WTC11 (cell line): ENCODE data around the gene C5orf15. TPM values are rescaled to one million over a fixed set of nuclear protein-coding genes. Genes with fewer than 3 reads are reported as not detected.

Experiments used
- ATAC-seq: fragments of 200-7000 bp; cut with Tn5 transposase; 2 replicates; pipeline ENCODE4 v1.10.0; 2021; ENCODE audit warnings: mild to moderate bottlenecking, moderate library complexity
- CTCF ChIA-PET: fragments of 300-600 bp; sonication (Branson Sonifier 250); formaldehyde crosslinking; loops from one replicate; lab custom pipeline; 2021; ENCODE audit warnings: antibody characterized with exemption; lab: Charles Lee
- POLR2A ChIA-PET: fragments of 350-600 bp; sonication (Branson Sonifier 250); formaldehyde crosslinking; loops from one replicate; lab custom pipeline; 2021; ENCODE audit warnings: antibody characterized with exemption; lab: Charles Lee
- DNase-seq: peaks from one replicate; pipeline ENCODE4 v3.0.0; 2021; ENCODE audit warnings: low spot score
- H3K27ac Mint-ChIP-seq: 2 replicates; pipeline ENCODE4 v1.8.0; 2021; ENCODE audit warnings: mixed read lengths
- H3K27me3 Mint-ChIP-seq: 2 replicates; pipeline ENCODE4 v1.8.0; 2021; ENCODE audit warnings: low read depth, mild to moderate bottlenecking, moderate library complexity, mixed read lengths
- H3K36me3 Mint-ChIP-seq: 2 replicates; pipeline ENCODE4 v1.8.0; 2021; ENCODE audit warnings: mixed read lengths
- H3K4me1 Mint-ChIP-seq: 2 replicates; pipeline ENCODE4 v1.8.0; 2022; ENCODE audit warnings: mixed read lengths
- H3K4me3 Mint-ChIP-seq: 2 replicates; pipeline ENCODE4 v1.8.0; 2021; ENCODE audit warnings: mild to moderate bottlenecking, moderate library complexity, mixed read lengths
- H3K9me3 Mint-ChIP-seq: 2 replicates; pipeline ENCODE4 v1.8.0; 2021; ENCODE audit warnings: mixed read lengths
- ATF1 ChIP-seq: sonication (generic); formaldehyde crosslinking; IDR thresholded peaks from 2 replicates; pipeline ENCODE4 v1.8.1; 2023; ENCODE audit warnings: mild to moderate bottlenecking, moderate library complexity, missing genetic modification reagents
- FOXK1 ChIP-seq: sonication (generic); formaldehyde crosslinking; IDR thresholded peaks from 2 replicates; pipeline ENCODE4 v1.8.0; 2022; ENCODE audit warnings: mild to moderate bottlenecking, moderate library complexity, missing genetic modification reagents
- FOXP1 ChIP-seq: sonication (generic); formaldehyde crosslinking; IDR thresholded peaks from 2 replicates; pipeline ENCODE4 v1.8.0; 2022; ENCODE audit warnings: missing genetic modification reagents, mild to moderate bottlenecking, moderate library complexity, borderline replicate concordance
- HMGA2 ChIP-seq: fragments of 250-450 bp; sonication (Bioruptor Pico); IDR thresholded peaks from 2 replicates; pipeline ENCODE4 v1.4.0; 2021; ENCODE audit warnings: mild to moderate bottlenecking, moderate library complexity
- KAT7 ChIP-seq: sonication (generic); formaldehyde crosslinking; IDR thresholded peaks from 2 replicates; pipeline ENCODE4 v1.8.1; 2023; ENCODE audit warnings: missing genetic modification reagents, mild to moderate bottlenecking, borderline replicate concordance
- PRRX2 ChIP-seq: fragments of 250-450 bp; sonication (Bioruptor Pico); IDR thresholded peaks from 2 replicates; pipeline ENCODE4 v1.8.0; 2021; ENCODE audit warnings: mild to moderate bottlenecking
- ZBTB21 ChIP-seq: sonication (generic); formaldehyde crosslinking; IDR thresholded peaks from 2 replicates; pipeline ENCODE4 v1.8.1; 2023; ENCODE audit warnings: mild to moderate bottlenecking, missing genetic modification reagents, borderline replicate concordance
- ZNF121 ChIP-seq: sonication (generic); formaldehyde crosslinking; IDR thresholded peaks from 2 replicates; pipeline ENCODE4 v1.8.0; 2023; ENCODE audit warnings: missing genetic modification reagents
- ZNF416 ChIP-seq: fragments of 250-450 bp; sonication (Bioruptor Pico); IDR thresholded peaks from 2 replicates; pipeline ENCODE4 v1.9.0; 2021; ENCODE audit warnings: mild to moderate bottlenecking, inconsistent platforms
- ZNF423 ChIP-seq: fragments of 250-450 bp; sonication (Bioruptor Pico); IDR thresholded peaks from 2 replicates; pipeline ENCODE4 v2.1.2; 2022; ENCODE audit warnings: mild to moderate bottlenecking, moderate library complexity
- ZNF671 ChIP-seq: fragments of 250-450 bp; sonication (Bioruptor Pico); IDR thresholded peaks from 2 replicates; pipeline ENCODE4 v1.8.0; 2021; ENCODE audit warnings: mild to moderate bottlenecking
- total RNA-seq: library from RNA; stranded (reverse); gene quantifications from 3 replicates; pipeline ENCODE4 v1.2.3, GENCODE V29; 2021
- TF ChIP-seq, protein P1 (sequence below): fragments of 200-600 bp; IDR thresholded peaks from 2 replicates; pipeline ENCODE4 v1.8.0; 2022; ENCODE audit warnings: antibody characterized with exemption
- TF ChIP-seq, protein P2 (sequence below): sonication (generic); formaldehyde crosslinking; IDR thresholded peaks from 2 replicates; pipeline ENCODE4 v1.8.0; 2023; ENCODE audit warnings: missing genetic modification reagents, mild to moderate bottlenecking, borderline replicate concordance
- TF ChIP-seq, protein P3 (sequence below): sonication (generic); formaldehyde crosslinking; IDR thresholded peaks from 2 replicates; pipeline ENCODE4 v1.8.0; 2022; ENCODE audit warnings: mild to moderate bottlenecking, missing genetic modification reagents
- TF ChIP-seq, protein P4 (sequence below): sonication (generic); formaldehyde crosslinking; IDR thresholded peaks from 2 replicates; pipeline ENCODE4 v1.8.1; 2023; ENCODE audit warnings: mild to moderate bottlenecking, missing genetic modification reagents
- TF ChIP-seq, protein P5 (sequence below): sonication (generic); formaldehyde crosslinking; IDR thresholded peaks from 2 replicates; pipeline ENCODE4 v1.8.1; 2022; ENCODE audit warnings: missing genetic modification reagents, borderline replicate concordance
- TF ChIP-seq, protein P6 (sequence below): sonication (generic); formaldehyde crosslinking; IDR thresholded peaks from 2 replicates; pipeline ENCODE4 v1.8.1; 2022; ENCODE audit warnings: mild to moderate bottlenecking, moderate library complexity, missing genetic modification reagents

Gene C5orf15
- total RNA-seq, 1 experiment from 2014 or later, result 32.7 TPM

DNA sequence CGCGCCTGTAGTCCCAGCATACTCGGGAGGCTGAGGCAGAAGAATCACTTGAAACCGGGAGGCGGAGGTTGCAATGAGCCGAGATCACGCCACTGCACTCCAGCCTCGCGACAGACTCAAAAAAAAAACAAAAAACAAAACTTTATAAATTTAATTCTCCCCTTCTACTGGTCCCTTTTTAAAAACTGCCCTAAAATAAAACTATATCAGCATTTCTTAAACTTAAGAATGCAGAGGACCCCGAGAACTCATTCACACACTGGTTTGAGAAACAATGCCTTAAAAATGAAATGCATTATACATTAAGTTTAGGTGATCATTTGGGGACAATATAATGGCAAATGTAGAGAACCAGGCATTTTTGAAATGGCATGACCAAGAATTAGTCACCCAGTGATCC, 2.3 kb downstream of the C5orf15 start (continued):
- TF ChIP-seq, protein P1, sequence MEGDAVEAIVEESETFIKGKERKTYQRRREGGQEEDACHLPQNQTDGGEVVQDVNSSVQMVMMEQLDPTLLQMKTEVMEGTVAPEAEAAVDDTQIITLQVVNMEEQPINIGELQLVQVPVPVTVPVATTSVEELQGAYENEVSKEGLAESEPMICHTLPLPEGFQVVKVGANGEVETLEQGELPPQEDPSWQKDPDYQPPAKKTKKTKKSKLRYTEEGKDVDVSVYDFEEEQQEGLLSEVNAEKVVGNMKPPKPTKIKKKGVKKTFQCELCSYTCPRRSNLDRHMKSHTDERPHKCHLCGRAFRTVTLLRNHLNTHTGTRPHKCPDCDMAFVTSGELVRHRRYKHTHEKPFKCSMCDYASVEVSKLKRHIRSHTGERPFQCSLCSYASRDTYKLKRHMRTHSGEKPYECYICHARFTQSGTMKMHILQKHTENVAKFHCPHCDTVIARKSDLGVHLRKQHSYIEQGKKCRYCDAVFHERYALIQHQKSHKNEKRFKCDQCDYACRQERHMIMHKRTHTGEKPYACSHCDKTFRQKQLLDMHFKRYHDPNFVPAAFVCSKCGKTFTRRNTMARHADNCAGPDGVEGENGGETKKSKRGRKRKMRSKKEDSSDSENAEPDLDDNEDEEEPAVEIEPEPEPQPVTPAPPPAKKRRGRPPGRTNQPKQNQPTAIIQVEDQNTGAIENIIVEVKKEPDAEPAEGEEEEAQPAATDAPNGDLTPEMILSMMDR, result no peak
- TF ChIP-seq ZBTB21 (CRISPR knock-in tag) (no peak), ATF1 (CRISPR knock-in tag) (no peak), FOXP1 (CRISPR knock-in tag) (no peak), KAT7 (CRISPR knock-in tag) (no peak), PRRX2 (no peak)
- TF ChIP-seq, protein P2, sequence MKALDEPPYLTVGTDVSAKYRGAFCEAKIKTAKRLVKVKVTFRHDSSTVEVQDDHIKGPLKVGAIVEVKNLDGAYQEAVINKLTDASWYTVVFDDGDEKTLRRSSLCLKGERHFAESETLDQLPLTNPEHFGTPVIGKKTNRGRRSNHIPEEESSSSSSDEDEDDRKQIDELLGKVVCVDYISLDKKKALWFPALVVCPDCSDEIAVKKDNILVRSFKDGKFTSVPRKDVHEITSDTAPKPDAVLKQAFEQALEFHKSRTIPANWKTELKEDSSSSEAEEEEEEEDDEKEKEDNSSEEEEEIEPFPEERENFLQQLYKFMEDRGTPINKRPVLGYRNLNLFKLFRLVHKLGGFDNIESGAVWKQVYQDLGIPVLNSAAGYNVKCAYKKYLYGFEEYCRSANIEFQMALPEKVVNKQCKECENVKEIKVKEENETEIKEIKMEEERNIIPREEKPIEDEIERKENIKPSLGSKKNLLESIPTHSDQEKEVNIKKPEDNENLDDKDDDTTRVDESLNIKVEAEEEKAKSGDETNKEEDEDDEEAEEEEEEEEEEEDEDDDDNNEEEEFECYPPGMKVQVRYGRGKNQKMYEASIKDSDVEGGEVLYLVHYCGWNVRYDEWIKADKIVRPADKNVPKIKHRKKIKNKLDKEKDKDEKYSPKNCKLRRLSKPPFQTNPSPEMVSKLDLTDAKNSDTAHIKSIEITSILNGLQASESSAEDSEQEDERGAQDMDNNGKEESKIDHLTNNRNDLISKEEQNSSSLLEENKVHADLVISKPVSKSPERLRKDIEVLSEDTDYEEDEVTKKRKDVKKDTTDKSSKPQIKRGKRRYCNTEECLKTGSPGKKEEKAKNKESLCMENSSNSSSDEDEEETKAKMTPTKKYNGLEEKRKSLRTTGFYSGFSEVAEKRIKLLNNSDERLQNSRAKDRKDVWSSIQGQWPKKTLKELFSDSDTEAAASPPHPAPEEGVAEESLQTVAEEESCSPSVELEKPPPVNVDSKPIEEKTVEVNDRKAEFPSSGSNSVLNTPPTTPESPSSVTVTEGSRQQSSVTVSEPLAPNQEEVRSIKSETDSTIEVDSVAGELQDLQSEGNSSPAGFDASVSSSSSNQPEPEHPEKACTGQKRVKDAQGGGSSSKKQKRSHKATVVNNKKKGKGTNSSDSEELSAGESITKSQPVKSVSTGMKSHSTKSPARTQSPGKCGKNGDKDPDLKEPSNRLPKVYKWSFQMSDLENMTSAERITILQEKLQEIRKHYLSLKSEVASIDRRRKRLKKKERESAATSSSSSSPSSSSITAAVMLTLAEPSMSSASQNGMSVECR (CRISPR knock-in tag), result no peak
- TF ChIP-seq, protein P3, sequence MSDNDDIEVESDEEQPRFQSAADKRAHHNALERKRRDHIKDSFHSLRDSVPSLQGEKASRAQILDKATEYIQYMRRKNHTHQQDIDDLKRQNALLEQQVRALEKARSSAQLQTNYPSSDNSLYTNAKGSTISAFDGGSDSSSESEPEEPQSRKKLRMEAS, result no peak
- TF ChIP-seq, protein P4, sequence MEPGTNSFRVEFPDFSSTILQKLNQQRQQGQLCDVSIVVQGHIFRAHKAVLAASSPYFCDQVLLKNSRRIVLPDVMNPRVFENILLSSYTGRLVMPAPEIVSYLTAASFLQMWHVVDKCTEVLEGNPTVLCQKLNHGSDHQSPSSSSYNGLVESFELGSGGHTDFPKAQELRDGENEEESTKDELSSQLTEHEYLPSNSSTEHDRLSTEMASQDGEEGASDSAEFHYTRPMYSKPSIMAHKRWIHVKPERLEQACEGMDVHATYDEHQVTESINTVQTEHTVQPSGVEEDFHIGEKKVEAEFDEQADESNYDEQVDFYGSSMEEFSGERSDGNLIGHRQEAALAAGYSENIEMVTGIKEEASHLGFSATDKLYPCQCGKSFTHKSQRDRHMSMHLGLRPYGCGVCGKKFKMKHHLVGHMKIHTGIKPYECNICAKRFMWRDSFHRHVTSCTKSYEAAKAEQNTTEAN, result no peak

DNA sequence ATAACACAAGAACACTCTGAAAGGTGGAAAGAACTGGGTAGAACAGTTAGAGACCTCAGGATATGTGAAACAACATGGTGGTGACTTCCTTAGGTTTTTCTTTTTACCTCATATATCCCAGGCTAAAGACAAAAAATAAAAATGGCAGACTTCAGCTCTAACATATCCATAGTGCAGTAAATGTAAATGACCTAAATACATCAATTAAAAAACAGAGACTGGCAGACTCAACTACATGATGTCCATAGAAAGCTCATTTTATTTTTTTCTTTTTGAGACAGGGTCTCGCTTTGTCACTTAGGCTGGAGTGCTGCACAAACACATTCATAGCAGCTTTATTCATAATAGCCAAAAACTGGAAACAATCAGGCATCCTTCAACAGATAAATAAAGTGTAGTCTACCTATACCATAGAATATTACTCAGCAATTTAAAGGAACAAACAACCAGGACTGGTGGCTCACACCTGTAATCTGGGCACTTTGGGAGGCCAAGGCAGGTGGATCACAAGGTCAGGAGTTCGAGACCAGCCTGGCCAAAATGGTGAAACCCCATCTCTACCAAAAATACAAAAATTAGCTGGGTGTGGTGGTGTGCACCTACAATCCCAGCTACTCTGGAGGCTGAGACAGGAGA, 4.8 kb downstream of the C5orf15 start:
- DNase-seq (no peak), ATAC-seq (no peak)
- no peaks in the 10 kb centered on the region for H3K9me3 Mint-ChIP-seq
- ChIA-PET POLR2A (no interaction called here), CTCF (interaction anchor here (1.2 kb wide), 1 partner anchor 63 kb away, joined by 4 read pairs; no protein-coding TSS in a partner anchor)
- H3K4me3 Mint-ChIP-seq, result no peak overlapping the region
- no peak overlapping the region for H3K27ac Mint-ChIP-seq
- peaks cover 11% of the 10 kb centered on the region for H3K36me3 Mint-ChIP-seq
- TF ChIP-seq, protein P5, sequence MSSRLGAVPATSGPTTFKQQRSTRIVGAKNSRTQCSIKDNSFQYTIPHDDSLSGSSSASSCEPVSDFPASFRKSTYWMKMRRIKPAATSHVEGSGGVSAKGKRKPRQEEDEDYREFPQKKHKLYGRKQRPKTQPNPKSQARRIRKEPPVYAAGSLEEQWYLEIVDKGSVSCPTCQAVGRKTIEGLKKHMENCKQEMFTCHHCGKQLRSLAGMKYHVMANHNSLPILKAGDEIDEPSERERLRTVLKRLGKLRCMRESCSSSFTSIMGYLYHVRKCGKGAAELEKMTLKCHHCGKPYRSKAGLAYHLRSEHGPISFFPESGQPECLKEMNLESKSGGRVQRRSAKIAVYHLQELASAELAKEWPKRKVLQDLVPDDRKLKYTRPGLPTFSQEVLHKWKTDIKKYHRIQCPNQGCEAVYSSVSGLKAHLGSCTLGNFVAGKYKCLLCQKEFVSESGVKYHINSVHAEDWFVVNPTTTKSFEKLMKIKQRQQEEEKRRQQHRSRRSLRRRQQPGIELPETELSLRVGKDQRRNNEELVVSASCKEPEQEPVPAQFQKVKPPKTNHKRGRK, result no peak
- TF ChIP-seq ZNF423 (CRISPR knock-in tag), result no peak
- H3K27me3 Mint-ChIP-seq, result no peaks in the 10 kb centered on the region
- H3K4me1 Mint-ChIP-seq, result peaks cover 12% of the 10 kb centered on the region

DNA sequence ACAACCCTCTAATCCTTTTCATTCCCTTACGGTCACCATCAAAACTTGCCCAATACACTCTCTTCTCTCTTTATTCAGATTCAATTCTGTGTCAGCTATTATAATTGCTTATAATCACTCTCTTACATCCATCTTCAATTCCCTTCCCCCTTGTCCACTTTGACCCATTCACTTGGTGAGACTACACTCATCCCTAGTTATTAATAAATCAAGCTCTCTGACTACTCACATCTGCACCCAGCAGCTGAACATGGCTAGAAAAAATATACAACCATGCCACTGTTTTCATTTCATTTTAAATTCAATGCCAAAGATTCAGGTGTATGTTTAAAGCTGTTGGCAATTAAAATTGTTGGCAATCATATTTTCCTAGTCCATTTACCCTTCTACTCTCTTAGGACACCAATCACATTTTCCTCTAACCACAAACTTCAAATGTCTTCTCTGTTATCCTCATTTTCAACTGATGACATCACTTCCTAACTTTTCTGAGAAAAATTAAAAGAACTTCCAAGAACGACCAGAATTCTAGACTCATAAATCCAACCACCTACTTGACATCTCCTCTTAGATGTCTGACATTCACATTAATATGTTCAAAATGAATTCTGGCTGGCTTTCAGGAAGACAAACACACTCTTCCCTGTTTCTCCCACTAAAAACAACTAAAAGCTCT, 5.5 kb downstream of the C5orf15 start:
- DNase-seq (no peak), ATAC-seq (no peak)
- peaks cover 9% of the 10 kb centered on the region for H3K4me1 Mint-ChIP-seq
- no peaks in the 10 kb centered on the region for H3K27me3 Mint-ChIP-seq
- no peaks in the 10 kb centered on the region for H3K9me3 Mint-ChIP-seq
- peak overlapping the region; percentile 4; the same call in 1 of the 2 replicates for H3K27ac Mint-ChIP-seq
- POLR2A ChIA-PET, result no interaction called here
- CTCF ChIA-PET, result interaction anchor here (1.2 to 1.5 kb wide), 2 partner anchors 34 to 64 kb away, joined by 4 to 5 read pairs; no protein-coding TSS in a partner anchor
- peaks cover 11% of the 10 kb centered on the region for H3K36me3 Mint-ChIP-seq
- H3K4me3 Mint-ChIP-seq, result no peak overlapping the region
- TF ChIP-seq ZNF671, result no peak
- no peak for TF ChIP-seq FOXK1 (CRISPR knock-in tag)
- TF ChIP-seq, protein P4, result no peak
- no peak for TF ChIP-seq PRRX2
- TF ChIP-seq, protein P1, result no peak
- TF ChIP-seq, protein P6, sequence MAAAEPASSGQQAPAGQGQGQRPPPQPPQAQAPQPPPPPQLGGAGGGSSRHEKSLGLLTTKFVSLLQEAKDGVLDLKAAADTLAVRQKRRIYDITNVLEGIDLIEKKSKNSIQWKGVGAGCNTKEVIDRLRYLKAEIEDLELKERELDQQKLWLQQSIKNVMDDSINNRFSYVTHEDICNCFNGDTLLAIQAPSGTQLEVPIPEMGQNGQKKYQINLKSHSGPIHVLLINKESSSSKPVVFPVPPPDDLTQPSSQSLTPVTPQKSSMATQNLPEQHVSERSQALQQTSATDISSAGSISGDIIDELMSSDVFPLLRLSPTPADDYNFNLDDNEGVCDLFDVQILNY, result no peak
- TF ChIP-seq ZNF416 (CRISPR knock-in tag), result no peak
- TF ChIP-seq, protein P3, result no peak
- TF ChIP-seq HMGA2, result no peak
- no peak for TF ChIP-seq ZNF121 (CRISPR knock-in tag)
